PC-3 (cell line): ENCODE measurements around the gene MAPKAP1. TPM values are rescaled to one million over a fixed set of nuclear protein-coding genes. Genes with fewer than 3 reads are reported as not detected.
A peak's percentile ranks its signal among the peaks of the same experiment; 100 is the strongest.

Experiments
- ATAC-seq: fragments of 200-7000 bp; cut with Tn5 transposase; 2 replicates; pipeline ENCODE4 v1.9.1; 2020; ENCODE audit warnings: mild to moderate bottlenecking, moderate library complexity
- BruUV-seq: library from RNA; stranded (reverse); fragments of 400-500 nt; replicated peaks from 2 replicates; lab custom pipeline; 2021; lab: Mats Ljungman, UMichigan
- CTCF ChIA-PET: fragments of 300-600 bp; sonication (Branson Sonifier 250); formaldehyde crosslinking; loops from one replicate; lab custom pipeline; 2022; ENCODE audit warnings: antibody characterized with exemption; lab: Charles Lee
- POLR2A ChIA-PET: fragments of 300-600 bp; sonication (Branson Sonifier 250); formaldehyde crosslinking; loops from one replicate; lab custom pipeline; 2022; ENCODE audit warnings: antibody characterized with exemption; ENCODE audit not compliant: unreplicated experiment; lab: Charles Lee
- DNase-seq: peaks from one replicate; pipeline ENCODE4 v3.0.0-alpha.2; 2015
- H2AFZ ChIP-seq: fragments of 300-600 bp; sonication (generic); 2 replicates; pipeline ENCODE4 v1.6.0; 2016; ENCODE audit warnings: antibody characterized with exemption, low read length
- H3F3A ChIP-seq: fragments of 300-600 bp; sonication (generic); one replicate; pipeline ENCODE4 v1.6.0; 2017; ENCODE audit warnings: antibody characterized with exemption, low read length, control low read depth, mild to moderate bottlenecking; ENCODE audit not compliant: unreplicated experiment
- H3K27ac ChIP-seq: fragments of 300-600 bp; sonication (generic); 2 replicates; pipeline ENCODE4 v1.5.1; 2016; ENCODE audit warnings: mild to moderate bottlenecking, low read length
- H3K27me3 ChIP-seq: fragments of 300-600 bp; sonication (generic); 2 replicates; pipeline ENCODE4 v1.6.1; 2016; ENCODE audit warnings: low read length, mixed read lengths
- H3K36me3 ChIP-seq: fragments of 300-600 bp; sonication (generic); 2 replicates; pipeline ENCODE4 v1.6.1; 2016; ENCODE audit warnings: low read depth, mixed run types, low read length, mixed read lengths
- H3K4me1 ChIP-seq: fragments of 300-600 bp; sonication (generic); 2 replicates; pipeline ENCODE4 v1.5.1; 2016; ENCODE audit warnings: low read length; ENCODE audit not compliant: insufficient read depth
- H3K4me2 ChIP-seq: fragments of 300-600 bp; sonication (generic); 2 replicates; pipeline ENCODE4 v1.6.0; 2016; ENCODE audit warnings: low read length
- H3K4me3 ChIP-seq: fragments of 300-600 bp; sonication (generic); 2 replicates; pipeline ENCODE4 v1.5.1; 2016; ENCODE audit warnings: mild to moderate bottlenecking, low read length, mixed read lengths
- H3K79me2 ChIP-seq: fragments of 300-600 bp; sonication (generic); 2 replicates; pipeline ENCODE4 v1.6.1; 2017; ENCODE audit warnings: low read length, mixed read lengths
- H3K9ac ChIP-seq: fragments of 300-600 bp; sonication (generic); 2 replicates; pipeline ENCODE4 v1.6.0; 2016; ENCODE audit warnings: mild to moderate bottlenecking, low read length
- H3K9me2 ChIP-seq: fragments of 300-600 bp; sonication (generic); replicated peaks from 2 replicates; pipeline ENCODE4 v1.6.1; 2016; ENCODE audit warnings: mixed run types, low read length, mixed read lengths
- H3K9me3 ChIP-seq: fragments of 300-600 bp; sonication (generic); 2 replicates; pipeline ENCODE4 v1.6.1; 2016; ENCODE audit warnings: low read length, mixed read lengths
- H4K20me1 ChIP-seq: fragments of 300-600 bp; sonication (generic); 2 replicates; pipeline ENCODE4 v1.6.1; 2016; ENCODE audit warnings: low read length, mixed read lengths
- EZH2 ChIP-seq: fragments of 300-600 bp; sonication (generic); IDR thresholded peaks from one replicate; pipeline ENCODE4 v1.6.1; 2017; ENCODE audit warnings: antibody characterized with exemption, mild to moderate bottlenecking, low read length; ENCODE audit not compliant: unreplicated experiment
- EZH2phosphoT487 ChIP-seq: fragments of 300-600 bp; sonication (generic); IDR thresholded peaks from 2 replicates; pipeline ENCODE4 v1.6.1; 2018; ENCODE audit warnings: mild to moderate bottlenecking, antibody characterized with exemption, low read length, borderline replicate concordance
- intact Hi-C: fragments of 100-400 bp; cut with micrococcal nuclease; formaldehyde crosslinking; loops from 2 replicates; pipeline ENCODE4 v1.9.0; 2023
- total RNA-seq: library from RNA; depleted of rRNA; stranded (reverse); fragments of >200 nt; gene quantifications from 2 replicates; pipeline ENCODE4 v1.2.3, GENCODE V29; 2014
- TF ChIP-seq, protein P1 (sequence below): fragments of 300-600 bp; sonication (generic); conservative IDR thresholded peaks from 2 replicates; pipeline ENCODE4 v1.5.1; 2017; ENCODE audit warnings: antibody characterized with exemption, low read depth, mild to moderate bottlenecking, low read length

MAPKAP1 gene
- total RNA-seq, 1 experiment from 2014 or later = 128 TPM

DNA sequence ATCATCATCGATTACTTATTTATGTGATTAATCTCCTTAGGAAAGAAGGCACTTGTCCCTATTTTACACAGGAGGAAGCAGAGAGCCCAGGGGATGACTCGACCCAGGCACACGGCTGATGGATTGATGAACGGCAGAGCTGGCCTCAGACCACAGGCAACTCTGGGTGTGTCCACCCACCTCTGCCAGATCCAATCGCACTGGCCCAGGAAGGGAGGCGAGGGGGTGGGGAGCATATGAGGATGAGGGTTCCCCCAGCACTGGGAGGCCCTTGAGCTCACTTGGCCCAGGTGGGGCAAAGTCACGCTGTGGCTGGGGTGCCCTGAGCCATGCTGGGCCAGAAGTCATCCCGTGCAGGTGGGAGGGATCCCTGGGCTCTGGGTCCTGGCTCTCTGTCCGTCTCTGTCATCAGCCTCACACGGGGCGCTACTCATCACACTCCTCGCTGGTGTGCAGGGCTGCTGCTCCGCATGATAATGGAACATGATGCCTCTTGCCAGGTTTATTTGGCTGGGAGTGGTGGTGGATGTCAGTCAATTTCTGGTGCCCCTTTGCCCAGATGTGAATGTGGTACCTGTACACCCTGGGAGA is 285.3 kb downstream of the MAPKAP1 start:
- Histone ChIP-seq H4K20me1 (no peaks in the 10 kb centered on the region), H3K27me3 (no peaks in the 10 kb centered on the region), H3K79me2 (no peaks in the 10 kb centered on the region), H3K9me2 (no peaks in the 10 kb centered on the region), H3K27ac (no peak overlapping the region), H2AFZ (no peak overlapping the region), H3K9me3 (no peaks in the 10 kb centered on the region), H3K4me3 (no peak overlapping the region), H3K4me2 (no peak overlapping the region), H3K9ac (no peak overlapping the region), H3K4me1 (no peaks in the 10 kb centered on the region), H3K36me3 (no peaks in the 10 kb centered on the region), H3F3A (no peaks in the 10 kb centered on the region)
- POLR2A ChIA-PET = no interaction called here
- intact Hi-C loops = no loop called here
- TF ChIP-seq EZH2 (no peak), EZH2phosphoT487 (no peak)
- TF ChIP-seq, protein P1, sequence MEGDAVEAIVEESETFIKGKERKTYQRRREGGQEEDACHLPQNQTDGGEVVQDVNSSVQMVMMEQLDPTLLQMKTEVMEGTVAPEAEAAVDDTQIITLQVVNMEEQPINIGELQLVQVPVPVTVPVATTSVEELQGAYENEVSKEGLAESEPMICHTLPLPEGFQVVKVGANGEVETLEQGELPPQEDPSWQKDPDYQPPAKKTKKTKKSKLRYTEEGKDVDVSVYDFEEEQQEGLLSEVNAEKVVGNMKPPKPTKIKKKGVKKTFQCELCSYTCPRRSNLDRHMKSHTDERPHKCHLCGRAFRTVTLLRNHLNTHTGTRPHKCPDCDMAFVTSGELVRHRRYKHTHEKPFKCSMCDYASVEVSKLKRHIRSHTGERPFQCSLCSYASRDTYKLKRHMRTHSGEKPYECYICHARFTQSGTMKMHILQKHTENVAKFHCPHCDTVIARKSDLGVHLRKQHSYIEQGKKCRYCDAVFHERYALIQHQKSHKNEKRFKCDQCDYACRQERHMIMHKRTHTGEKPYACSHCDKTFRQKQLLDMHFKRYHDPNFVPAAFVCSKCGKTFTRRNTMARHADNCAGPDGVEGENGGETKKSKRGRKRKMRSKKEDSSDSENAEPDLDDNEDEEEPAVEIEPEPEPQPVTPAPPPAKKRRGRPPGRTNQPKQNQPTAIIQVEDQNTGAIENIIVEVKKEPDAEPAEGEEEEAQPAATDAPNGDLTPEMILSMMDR = no peak
- no peak for DNase-seq
- no TSS peak for BruUV-seq
- CTCF ChIA-PET = no interaction called here
- no peak for ATAC-seq

DNA sequence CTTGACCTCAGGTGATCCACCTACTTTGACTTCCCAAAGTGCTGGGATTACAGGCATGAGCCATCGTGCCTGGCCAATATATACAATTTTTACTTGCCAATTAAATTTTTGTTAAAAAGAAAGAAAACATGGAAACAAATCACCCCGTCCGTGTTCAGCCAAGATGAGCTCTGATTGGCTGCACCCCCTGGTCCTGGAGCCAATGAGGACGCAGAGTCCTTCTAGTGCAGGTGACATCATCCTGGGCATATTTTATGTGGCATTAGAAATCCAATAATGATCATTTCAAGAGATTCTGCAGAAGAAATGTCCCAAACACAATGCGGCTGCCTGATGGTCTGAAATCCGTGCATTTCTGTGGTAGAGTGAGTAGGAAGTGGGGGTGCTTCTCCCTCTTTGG is 285.8 kb downstream of the MAPKAP1 start:
- H3K4me1 ChIP-seq = no peaks in the 10 kb centered on the region
- no peaks in the 10 kb centered on the region for H3K36me3 ChIP-seq
- POLR2A ChIA-PET = no interaction called here
- H3K9ac ChIP-seq = no peak overlapping the region
- no peaks in the 10 kb centered on the region for H4K20me1 ChIP-seq
- H3K27ac ChIP-seq = no peak overlapping the region
- H3K79me2 ChIP-seq = no peaks in the 10 kb centered on the region
- H3F3A ChIP-seq = no peaks in the 10 kb centered on the region
- no peaks in the 10 kb centered on the region for H3K9me3 ChIP-seq
- intact Hi-C loops = no loop called here
- no peak for ATAC-seq
- H2AFZ ChIP-seq = no peak overlapping the region
- no peak overlapping the region for H3K4me2 ChIP-seq
- CTCF ChIA-PET = no interaction called here
- no peak for DNase-seq
- H3K4me3 ChIP-seq = no peak overlapping the region
- no TSS peak for BruUV-seq
- no peaks in the 10 kb centered on the region for H3K27me3 ChIP-seq
- TF ChIP-seq EZH2 = no peak
- no peak for TF ChIP-seq EZH2phosphoT487
- TF ChIP-seq, protein P1 = no peak
- no peaks in the 10 kb centered on the region for H3K9me2 ChIP-seq

DNA sequence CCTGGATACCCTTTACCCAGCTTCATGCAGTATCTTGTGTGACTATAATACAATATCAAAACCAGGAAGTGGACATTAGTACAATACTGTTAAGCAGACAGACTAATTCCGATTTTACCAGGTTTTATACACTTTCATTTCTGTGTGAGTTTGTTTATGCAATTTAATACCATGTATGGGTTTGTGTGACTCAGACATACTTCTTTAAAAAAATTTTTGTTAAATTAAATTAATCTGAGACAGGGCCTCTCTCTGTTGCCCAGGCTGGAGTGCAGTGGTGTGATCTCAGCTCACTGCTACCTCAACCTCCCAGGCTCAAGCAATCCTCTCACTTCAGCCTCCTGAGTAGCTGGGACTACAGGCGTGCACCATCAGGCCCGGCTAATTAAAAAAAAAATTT is 288.6 kb downstream of the MAPKAP1 start:
- Histone ChIP-seq H3F3A (no peaks in the 10 kb centered on the region), H3K79me2 (no peaks in the 10 kb centered on the region), H4K20me1 (no peaks in the 10 kb centered on the region), H3K27ac (no peak overlapping the region), H3K9me3 (no peaks in the 10 kb centered on the region), H3K4me2 (no peak overlapping the region), H3K36me3 (no peaks in the 10 kb centered on the region), H3K9ac (no peak overlapping the region), H3K9me2 (no peaks in the 10 kb centered on the region), H2AFZ (no peak overlapping the region), H3K4me3 (no peak overlapping the region), H3K4me1 (no peaks in the 10 kb centered on the region), H3K27me3 (no peaks in the 10 kb centered on the region)
- CTCF ChIA-PET = no interaction called here
- intact Hi-C loops = no loop called here
- no peak for TF ChIP-seq EZH2phosphoT487
- TF ChIP-seq, protein P1 = no peak
- POLR2A ChIA-PET = no interaction called here
- no TSS peak for BruUV-seq
- ATAC-seq (peak; percentile 29), DNase-seq (no peak)
